MCF 10A (cell line): ENCODE measurements around the gene TMEM259. TPM values are rescaled to one million over a fixed set of nuclear protein-coding genes. Genes with fewer than 3 reads are reported as not detected.

Source experiments
- BruUV-seq: library from RNA; stranded (reverse); fragments of 400-500 nt; replicated peaks from 2 replicates; lab custom pipeline; 2021; lab: Mats Ljungman, UMichigan
- CTCF ChIA-PET: fragments of 300-600 bp; sonication (Branson Sonifier 250); formaldehyde crosslinking; extraction: SDS; loops from one replicate; lab custom pipeline; 2021; ENCODE audit warnings: antibody characterized with exemption, inconsistent platforms; lab: Yijun Ruan, JAX
- POLR2A ChIA-PET: fragments of 300-600, 350-650 bp; sonication (Branson Sonifier 250); formaldehyde crosslinking; extraction: SDS; loops from one replicate; lab custom pipeline; 2020; ENCODE audit warnings: antibody characterized with exemption, inconsistent platforms; lab: Yijun Ruan, JAX
- DNase-seq: peaks from one replicate; pipeline ENCODE4 v3.0.0-alpha.2; 2018; ENCODE audit not compliant: unreplicated experiment
- H3K27ac Mint-ChIP-seq: one replicate; pipeline ENCODE4 v1.8.0; 2022; ENCODE audit warnings: mild to moderate bottlenecking, low read depth, mixed read lengths; ENCODE audit not compliant: unreplicated experiment
- H3K27me3 Mint-ChIP-seq: one replicate; pipeline ENCODE4 v1.8.0; 2022; ENCODE audit warnings: mixed read lengths; ENCODE audit not compliant: insufficient read depth, unreplicated experiment
- H3K36me3 Mint-ChIP-seq: one replicate; pipeline ENCODE4 v1.8.0; 2022; ENCODE audit warnings: mild to moderate bottlenecking, moderate library complexity, mixed read lengths; ENCODE audit not compliant: insufficient read depth, unreplicated experiment
- H3K4me1 Mint-ChIP-seq: one replicate; pipeline ENCODE4 v1.8.0; 2022; ENCODE audit warnings: mixed read lengths; ENCODE audit not compliant: insufficient read depth, unreplicated experiment
- H3K4me3 Mint-ChIP-seq: one replicate; pipeline ENCODE4 v1.8.0; 2022; ENCODE audit warnings: mild to moderate bottlenecking, moderate library complexity, mixed read lengths; ENCODE audit not compliant: unreplicated experiment
- H3K9me3 Mint-ChIP-seq: one replicate; pipeline ENCODE4 v1.8.0; 2022; ENCODE audit warnings: mixed read lengths; ENCODE audit not compliant: unreplicated experiment
- CTCF ChIP-seq: fragments of 200-600 bp; IDR thresholded peaks from one replicate; pipeline ENCODE4 v1.8.0; 2022; ENCODE audit warnings: antibody characterized with exemption, mild to moderate bottlenecking; ENCODE audit not compliant: unreplicated experiment
- intact Hi-C: fragments of 100-400 bp; cut with micrococcal nuclease; formaldehyde crosslinking; loops from 2 replicates; pipeline ENCODE4 v1.14.1; 2022
- total RNA-seq: library from RNA; stranded (reverse); gene quantifications from 2 replicates; pipeline ENCODE4 v1.2.3, GENCODE V29; 2022

TMEM259 gene
- total RNA-seq, 1 experiment from 2014 or later, result 130 TPM

GRCh38 chr19:1061987-1062386, 41.1 kb upstream of the TMEM259 start:
- BruUV-seq, result no TSS peak
- no peak overlapping the region for H3K4me3 Mint-ChIP-seq
- no peaks in the 10 kb centered on the region for H3K9me3 Mint-ChIP-seq
- ChIA-PET POLR2A (no interaction called here), CTCF (no interaction called here)
- no peak overlapping the region for H3K27ac Mint-ChIP-seq
- DNase-seq, result no peak
- intact Hi-C loops, result no loop called here
- H3K27me3 Mint-ChIP-seq, result no peaks in the 10 kb centered on the region
- TF ChIP-seq CTCF, result no peak
- no peaks in the 10 kb centered on the region for H3K36me3 Mint-ChIP-seq
- peaks cover 15% of the 10 kb centered on the region for H3K4me1 Mint-ChIP-seq

- CTCF ChIA-PET, result interaction anchor here (0.6 to 0.9 kb wide), 4 partner anchors 26 to 282 kb away, joined by 3 read pairs; no protein-coding TSS in a partner anchor
- Mint-ChIP-seq H3K9me3 (no peaks in the 10 kb centered on the region), H3K4me1 (peaks cover 10% of the 10 kb centered on the region), H3K36me3 (no peaks in the 10 kb centered on the region), H3K27me3 (no peaks in the 10 kb centered on the region), H3K27ac (no peak overlapping the region), H3K4me3 (no peak overlapping the region)
- no TSS peak for BruUV-seq
- no peak for DNase-seq
- no peak for TF ChIP-seq CTCF
- POLR2A ChIA-PET, result no interaction called here
- intact Hi-C loops, result no loop called here
Observed at GRCh38 chr19:1060689-1061088, 39.8 kb upstream of the TMEM259 start.

- Mint-ChIP-seq H3K4me1 (no peaks in the 10 kb centered on the region), H3K36me3 (no peaks in the 10 kb centered on the region), H3K27ac (no peak overlapping the region), H3K9me3 (no peaks in the 10 kb centered on the region), H3K4me3 (no peak overlapping the region), H3K27me3 (no peaks in the 10 kb centered on the region)
- ChIA-PET CTCF (interaction anchor here (0.6 to 1.5 kb wide), 8 partner anchors 14 to 204 kb away, joined by 3 to 11 read pairs (median 4); no protein-coding TSS in a partner anchor), POLR2A (interaction anchor here (0.7 kb wide), 1 partner anchor 32 kb away, joined by 3 read pairs; the partner anchor contains the start of gene CNN2)
- no peak for DNase-seq
- BruUV-seq, result no TSS peak
- intact Hi-C loops, result loop anchor here (5.0 kb wide), 1 partner anchor 134 kb away; no protein-coding TSS in a partner anchor
- TF ChIP-seq CTCF, result no peak
Observed at GRCh38 chr19:1058112-1058511, 37.2 kb upstream of the TMEM259 start.

GRCh38 chr19:1057176-1057855, 36.4 kb upstream of the TMEM259 start:
- H3K36me3 Mint-ChIP-seq, result no peaks in the 10 kb centered on the region
- ChIA-PET CTCF (interaction anchor here (0.5 to 1.5 kb wide), 14 partner anchors 10 to 229 kb away, joined by 3 to 11 read pairs (median 4); partner anchors contain the start of gene ARHGAP45), POLR2A (interaction anchor here (0.6 to 1.6 kb wide), 3 partner anchors 16 to 184 kb away, joined by 3 to 5 read pairs (median 3); partner anchors contain the start of genes ATP5F1D and CNN2)
- H3K4me3 Mint-ChIP-seq, result no peak overlapping the region
- H3K27me3 Mint-ChIP-seq, result no peaks in the 10 kb centered on the region
- no TSS peak for BruUV-seq
- H3K4me1 Mint-ChIP-seq, result no peaks in the 10 kb centered on the region
- TF ChIP-seq CTCF, result peak; percentile 53
- H3K27ac Mint-ChIP-seq, result peak overlapping the region; percentile 63
- H3K9me3 Mint-ChIP-seq, result no peaks in the 10 kb centered on the region
- DNase-seq, result peak; percentile 65
- intact Hi-C loops, result loop anchor here (1.0 to 5.0 kb wide), 2 partner anchors 50 to 135 kb away; no protein-coding TSS in a partner anchor
